ENCODE results near the gene ZC3H7B.

Gene ZC3H7B

DNA sequence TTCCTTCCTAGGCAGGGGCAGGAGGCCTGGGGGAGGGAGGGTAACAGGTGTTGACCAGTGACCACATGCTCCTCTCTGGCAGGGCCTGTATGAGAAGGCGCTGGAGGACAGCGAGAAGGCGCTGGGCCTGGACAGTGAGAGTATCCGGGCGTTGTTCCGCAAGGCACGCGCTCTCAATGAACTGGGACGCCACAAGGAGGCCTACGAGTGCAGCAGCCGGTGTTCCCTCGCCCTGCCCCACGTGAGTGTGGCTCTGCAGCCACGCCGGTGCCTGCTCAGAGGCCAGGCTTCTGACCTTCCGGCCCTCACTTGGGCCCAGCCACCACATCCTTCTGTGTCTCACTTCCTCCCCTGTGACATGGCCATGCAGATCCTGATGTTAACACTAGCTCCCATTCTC is 25.8 kb downstream of the ZC3H7B start:
- DNase-seq (ENCODE audit: low read depth): no peak

DNA sequence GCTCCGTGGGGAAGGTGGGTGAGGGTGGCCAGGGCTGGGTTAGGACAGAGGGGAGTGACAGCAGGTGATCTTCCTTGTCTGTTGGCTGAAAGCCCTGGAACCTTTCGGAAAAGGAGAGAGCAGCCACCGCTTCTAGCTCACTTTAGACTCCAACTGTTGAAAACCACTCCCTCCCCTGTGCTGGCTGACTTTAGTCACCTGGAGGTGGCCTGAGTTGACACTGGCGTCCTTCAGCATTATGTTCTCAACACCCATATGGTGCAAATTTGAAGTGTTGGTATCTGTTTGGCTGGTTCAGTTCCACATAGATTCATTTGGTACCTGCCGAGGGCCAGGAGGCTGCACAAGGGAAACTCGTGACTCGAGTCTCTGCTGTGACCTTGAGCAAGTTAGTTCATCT is 28.8 kb downstream of the ZC3H7B start:
- DNase-seq (ENCODE audit: low read depth): no peak

DNA sequence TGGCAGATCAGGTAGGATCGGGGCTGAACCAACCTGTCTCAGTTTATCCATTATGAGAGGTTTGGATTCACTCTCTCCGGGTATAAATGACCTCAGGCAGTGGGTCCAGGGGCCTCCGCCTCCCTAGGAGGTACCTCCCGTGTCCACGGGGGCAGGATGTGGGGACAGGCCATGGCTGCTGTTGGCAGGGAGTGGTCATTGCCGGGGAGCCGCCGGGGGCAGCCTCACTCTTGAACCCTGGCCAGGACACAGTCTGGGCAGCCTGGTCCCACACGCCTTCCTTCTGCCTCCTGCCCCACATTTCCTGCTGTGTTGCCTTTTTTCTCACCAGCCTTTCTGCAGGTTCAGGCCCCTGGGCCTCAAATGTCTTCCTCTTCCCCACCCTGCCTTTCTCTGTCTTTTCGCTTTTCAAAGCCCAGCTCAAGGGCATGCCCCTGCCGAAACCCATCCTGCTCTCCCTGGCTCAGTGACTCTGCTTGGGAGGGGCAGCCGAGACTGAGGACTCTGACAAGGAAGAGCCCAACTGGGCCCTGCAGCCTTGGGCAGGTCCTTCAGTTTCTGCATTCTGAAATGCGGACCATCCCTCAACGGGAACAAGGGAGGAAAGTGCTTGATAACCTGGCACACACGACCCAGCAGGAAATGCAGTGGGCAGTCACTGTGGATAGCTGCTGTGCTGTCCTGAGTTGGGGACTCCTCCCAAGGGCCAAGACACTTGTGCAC is 31.1 kb downstream of the ZC3H7B start:
- no peak for DNase-seq (ENCODE audit: low read depth)

DNA sequence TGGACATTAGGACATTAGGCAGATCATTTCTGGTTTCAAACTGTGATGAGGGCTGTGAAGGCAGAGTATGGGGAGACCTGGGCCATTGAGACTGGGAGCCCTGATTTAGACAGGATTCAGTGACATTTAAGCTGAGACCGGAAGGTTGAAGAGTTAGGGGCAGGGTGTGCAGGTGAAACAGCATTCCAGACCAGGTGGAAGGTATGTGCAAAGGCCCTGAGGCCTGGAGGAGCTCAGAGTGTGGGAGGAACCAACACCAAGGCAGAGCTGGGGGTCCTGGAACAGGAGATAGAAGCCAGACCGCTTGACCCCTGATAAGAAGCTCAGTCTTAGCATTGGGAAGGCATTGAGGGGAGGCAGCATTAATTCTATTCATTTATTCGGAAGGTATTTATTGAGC is 32.5 kb downstream of the ZC3H7B start:
- DNase-seq (ENCODE audit: low read depth): no peak

DNA sequence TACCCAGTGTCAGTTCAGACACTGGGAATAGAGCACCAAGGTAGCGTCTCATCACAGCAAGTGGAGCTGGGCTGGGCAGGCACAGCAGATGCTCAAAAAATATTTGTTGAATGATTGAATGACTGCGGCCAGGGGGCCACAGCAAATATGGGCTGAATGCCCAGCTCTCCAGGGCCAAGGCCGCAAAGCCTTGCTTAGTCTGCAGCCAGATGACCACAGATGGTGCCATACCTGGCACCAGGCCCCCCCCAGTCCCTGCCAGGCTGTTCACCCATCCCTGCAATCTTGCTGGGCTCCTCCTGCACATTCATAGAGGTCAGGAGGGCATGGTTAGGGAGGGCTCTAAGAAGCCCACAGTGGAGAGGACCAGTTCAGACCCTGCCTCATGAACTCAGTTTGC is 32.9 kb downstream of the ZC3H7B start:
- no peak for DNase-seq (ENCODE audit: low read depth)

DNA sequence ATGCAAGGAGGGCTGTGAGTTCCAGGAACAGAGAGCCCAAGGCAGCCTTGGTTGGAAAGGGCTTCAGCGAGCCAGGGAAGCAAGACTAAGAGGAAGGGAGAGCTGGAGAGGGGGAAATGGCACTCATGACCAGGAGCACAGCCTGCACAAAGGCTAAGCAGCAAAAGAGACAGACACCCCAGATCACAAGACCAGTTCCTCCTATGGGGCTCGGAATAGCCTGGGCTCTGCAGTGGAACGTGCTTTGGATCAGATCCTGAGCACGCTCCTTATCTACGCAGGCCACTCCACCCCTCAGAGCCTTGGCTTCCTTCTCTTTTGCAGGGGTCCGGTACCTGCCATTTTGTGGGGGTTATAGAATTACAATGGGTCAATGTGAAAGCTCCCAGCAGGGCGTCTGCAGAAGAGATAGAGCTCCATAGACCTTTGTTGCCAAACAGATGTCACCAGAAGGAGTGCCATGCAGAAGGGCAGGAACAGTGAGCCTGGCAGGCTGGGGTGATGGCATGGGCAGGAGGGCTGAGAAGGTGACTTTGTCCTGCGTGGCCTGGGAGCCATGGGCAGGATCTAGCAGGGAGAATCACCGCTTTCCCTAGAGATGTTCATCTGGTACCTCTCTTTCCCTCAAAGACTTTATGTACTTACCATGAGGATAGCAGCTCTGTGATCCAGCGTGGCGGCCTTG is 33.8 kb downstream of the ZC3H7B start:
- no peak for DNase-seq (ENCODE audit: low read depth)

DNA sequence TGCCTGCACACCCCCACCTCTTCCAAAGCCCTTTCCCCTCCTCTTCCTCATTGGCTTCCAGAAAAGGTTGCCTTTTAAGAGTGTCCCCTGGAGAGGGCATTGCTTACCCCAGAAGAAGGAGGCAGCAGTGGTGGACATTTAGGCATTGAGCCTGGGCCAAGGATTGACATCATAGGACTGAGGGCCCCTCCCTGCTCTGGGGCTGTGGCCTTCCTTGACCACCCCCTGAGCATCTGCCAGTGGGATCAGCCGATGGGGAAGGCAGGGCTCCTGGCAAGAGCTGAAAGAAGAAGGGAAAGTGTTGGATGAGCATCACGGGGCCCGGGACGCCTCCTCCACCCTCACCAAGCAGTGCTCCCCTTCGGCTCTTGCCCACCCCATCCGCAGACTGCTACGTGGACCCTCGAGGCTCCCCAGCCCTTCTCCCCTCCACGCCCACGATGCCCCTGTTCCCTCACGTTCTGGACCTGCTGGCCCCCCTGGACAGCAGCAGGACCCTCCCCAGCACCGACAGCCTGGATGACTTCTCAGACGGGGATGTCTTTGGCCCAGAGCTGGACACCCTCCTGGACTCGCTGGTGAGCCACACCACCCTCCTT is 37.4 kb downstream of the ZC3H7B start:
- DNase-seq (ENCODE audit: low read depth): no peak

DNA sequence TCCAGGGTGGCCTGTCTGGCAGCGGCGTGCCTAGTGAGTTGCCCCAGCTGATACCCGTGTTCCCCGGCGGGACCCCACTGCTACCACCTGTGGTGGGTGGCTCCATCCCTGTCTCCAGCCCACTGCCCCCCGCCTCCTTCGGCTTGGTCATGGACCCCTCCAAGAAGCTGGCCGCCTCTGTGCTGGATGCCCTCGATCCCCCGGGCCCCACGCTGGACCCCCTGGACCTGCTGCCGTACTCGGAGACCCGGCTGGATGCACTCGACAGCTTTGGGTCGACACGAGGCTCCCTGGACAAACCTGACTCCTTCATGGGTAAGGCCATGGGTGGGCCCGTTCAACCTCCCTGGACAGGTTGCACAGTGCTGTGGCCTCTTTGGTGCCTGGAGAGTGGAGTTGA is 38.5 kb downstream of the ZC3H7B start:
- no peak for DNase-seq (ENCODE audit: low read depth)

DNA sequence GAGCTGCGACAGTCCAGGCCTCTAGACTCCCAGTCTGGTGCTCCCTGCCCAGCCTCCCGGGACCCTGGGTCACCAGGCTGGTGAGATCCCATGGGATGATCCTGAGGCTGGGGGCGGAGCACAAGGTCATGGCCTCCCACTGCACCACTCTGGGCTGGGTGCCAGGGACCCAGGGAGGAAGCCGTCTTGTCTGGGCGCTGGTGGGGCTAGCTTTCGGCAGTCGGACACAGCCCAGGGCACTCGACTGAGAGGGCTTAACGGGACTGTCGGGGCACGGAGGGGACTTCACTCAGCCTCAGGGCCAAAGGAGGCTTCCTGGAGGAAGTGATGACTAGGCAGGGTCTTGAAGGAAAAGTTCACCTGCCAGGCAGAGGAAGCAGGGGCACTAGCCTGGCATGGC is 39.0 kb downstream of the ZC3H7B start:
- DNase-seq (ENCODE audit: low read depth): no peak

DNA sequence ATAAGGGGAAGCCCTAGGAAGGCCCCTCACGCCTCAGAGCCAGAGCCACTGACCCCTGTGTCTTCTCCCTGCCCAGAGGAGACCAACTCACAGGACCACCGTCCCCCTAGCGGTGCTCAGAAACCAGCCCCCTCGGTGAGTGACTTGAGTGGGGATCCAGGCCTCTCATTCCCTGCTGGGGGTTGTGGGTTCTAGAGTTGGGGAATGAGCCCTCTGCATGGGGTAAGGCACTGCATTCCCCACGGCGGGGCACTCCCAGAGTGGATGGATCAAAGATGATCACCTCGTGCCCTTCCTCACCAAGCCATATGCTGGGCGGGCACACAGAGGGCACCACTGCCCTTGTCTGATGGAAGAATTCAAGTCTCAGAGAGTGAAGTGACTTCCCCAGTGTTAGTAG is 39.7 kb downstream of the ZC3H7B start:
- DNase-seq (ENCODE audit: low read depth): no peak

DNA sequence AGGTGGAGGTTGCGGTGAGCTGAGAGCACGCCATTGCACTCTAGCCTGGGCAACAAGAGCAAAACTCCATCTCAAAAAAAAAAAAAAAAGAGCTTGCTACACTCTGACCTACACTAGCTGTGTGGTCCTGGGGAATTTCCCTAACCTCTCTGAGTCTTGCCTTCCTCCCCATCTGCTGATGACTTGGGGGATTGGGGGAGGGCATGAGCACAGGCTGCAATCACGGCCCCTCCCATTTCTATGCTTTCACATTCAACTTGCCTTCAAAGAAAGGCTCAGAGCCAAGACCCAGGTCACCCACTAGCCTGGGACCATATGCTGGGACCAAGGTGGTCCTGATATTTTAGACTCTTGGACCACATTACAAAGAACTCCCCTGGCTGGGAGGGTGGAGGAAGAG is 40.7 kb downstream of the ZC3H7B start:
- DNase-seq (ENCODE audit: low read depth): no peak

DNA sequence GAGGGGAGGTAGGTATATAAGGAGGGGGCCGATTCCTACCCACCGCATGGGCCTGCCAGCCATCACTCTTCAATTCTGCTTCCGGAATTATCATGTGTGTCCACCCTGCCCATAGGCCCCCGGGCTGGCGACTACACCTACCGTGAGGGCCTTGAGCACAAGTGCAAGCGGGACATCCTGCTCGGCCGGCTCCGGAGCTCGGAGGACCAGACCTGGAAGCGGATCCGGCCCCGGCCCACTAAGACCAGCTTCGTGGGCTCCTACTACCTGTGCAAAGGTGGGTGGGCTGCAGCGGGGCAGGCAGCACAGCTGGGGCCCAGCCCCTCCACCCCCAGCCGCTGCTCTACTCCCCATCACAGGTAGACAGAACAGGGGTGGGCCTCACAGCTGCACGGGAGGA is 42.0 kb downstream of the ZC3H7B start:
- DNase-seq (ENCODE audit: low read depth): no peak

DNA sequence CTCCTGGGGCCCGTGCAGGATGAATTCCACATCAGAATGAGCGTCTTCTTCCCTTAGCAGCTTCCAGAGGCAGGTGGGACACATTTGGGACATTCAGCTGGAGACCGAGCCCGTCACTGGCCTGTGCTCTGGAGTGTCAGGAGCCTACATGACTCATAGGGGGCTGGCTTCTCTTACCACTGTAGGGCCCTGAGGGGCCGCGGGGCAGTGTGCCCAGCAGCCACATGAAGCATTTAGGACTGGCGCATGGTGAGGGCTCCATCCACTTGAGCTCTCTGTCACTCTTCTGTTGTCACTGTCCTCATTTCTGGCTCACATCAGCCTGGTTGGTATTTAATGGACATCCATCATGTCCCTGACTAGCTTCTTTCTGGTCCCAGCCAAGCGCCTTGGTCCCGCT is 42.4 kb downstream of the ZC3H7B start:
- no peak for DNase-seq (ENCODE audit: low read depth)

DNA sequence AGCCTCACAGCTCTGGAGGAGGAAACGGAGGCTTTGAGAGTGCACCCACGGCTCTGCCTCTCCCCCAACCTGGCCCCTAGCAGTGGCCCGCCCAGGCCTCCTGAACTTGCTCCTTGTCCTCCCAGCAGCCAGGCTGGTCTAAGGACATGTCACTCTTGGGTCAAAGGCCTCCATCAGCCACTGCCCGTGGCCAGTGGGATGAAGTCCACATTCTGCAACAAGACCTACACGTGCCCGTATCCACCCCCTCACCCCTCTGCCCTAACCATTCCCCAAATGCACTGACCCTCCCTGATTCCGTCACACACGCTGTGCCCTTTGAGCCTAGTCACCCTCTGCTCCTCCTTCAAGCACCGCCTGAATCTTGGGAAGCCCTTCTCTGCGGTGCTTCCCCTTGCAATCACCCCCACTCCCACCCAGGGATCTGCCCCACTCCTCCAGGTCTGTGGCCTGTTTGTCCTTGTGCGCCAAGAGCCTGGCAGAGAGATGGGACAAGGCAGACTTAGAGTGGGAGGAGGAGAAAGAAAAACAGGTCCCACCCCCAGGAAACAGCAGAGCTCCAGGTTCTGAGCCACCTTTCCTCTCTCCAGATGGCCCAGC is 43.0 kb downstream of the ZC3H7B start:
- DNase-seq (ENCODE audit: low read depth): no peak

DNA sequence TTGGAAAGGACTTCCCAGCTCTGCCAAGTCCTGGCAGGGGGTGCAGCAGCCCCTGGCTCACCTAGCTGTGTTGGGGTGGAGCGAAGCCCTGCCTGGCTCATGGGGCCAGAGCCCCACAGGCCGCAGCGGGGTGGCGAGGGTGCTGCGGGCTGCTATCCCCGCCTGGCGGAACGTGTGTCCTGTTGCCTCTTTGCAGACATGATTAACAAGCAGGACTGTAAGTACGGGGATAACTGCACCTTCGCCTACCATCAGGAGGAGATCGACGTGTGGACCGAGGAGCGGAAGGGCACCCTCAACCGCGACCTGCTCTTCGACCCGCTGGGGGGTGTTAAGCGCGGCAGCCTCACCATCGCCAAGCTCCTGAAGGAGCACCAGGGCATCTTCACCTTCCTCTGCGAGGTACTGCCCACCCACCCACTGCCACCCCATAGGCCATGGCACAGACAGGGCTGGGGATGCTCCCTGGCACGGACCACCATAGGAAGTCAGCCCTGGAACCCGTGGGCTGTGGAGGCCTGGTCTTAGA is 44.5 kb downstream of the ZC3H7B start:
- no peak for DNase-seq (ENCODE audit: low read depth)

DNA sequence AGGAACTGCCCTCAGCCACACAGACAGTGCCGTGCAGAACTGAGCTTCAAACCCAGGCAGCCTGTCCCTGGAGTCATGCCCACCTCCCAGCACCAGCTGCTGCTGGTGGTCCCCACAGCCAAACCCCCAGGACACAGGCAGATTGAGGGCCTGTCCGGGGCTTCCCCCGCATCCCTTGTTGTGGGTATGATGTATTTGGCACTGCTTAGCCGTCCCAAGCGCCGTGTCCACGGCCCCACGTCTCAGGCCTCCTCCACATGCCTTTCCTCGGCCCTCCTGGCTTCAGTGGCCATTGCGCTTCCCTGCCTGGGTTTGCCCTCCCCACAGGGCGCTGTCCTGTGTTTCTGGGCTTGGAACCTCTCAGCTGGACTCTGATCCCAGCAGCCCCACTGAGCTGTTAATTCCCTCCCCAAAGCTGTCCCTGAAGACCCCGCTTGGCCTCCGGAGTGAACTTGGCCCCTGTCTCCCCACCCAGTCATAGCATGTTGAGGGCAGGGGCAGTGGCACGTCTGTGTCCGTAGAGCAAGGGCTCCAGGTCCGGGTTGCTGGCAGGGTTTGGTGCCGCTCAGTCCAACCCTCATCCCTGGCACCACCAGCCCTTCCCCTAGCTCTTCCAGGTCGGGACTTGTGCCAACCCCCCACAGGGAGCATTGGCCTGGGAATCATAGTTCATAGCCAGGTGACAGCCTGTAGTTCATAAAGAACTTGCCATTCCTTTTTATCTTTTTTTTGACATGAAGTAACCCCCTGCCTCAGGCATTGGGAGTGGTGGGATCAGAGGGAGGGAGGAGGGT is 45.9 kb downstream of the ZC3H7B start:
- no peak for DNase-seq (ENCODE audit: low read depth)

DNA sequence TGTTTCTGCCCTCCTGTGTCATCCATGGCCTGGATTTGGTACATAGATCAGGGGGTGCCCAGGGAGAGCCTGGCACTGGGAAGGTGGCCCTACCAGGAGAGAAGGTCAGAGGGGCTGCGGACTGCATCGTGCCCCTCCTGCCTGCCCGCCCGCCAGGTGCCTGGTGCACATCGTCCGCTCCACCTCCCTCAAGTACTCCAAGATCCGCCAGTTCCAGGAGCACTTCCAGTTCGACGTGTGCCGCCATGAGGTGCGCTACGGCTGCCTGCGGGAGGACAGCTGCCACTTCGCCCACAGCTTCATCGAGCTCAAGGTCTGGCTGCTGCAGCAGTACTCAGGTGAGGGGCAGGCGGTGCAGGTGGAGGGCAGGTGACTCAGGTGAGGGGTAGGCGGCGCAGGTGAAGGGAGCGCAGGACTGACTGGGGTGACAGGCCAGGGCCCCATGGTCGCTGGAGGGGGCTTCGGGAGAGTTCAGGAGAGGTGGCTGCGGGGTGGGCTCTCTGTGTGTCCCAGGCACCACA is 47.7 kb downstream of the ZC3H7B start:
- DNase-seq (ENCODE audit: low read depth): no peak

DNA sequence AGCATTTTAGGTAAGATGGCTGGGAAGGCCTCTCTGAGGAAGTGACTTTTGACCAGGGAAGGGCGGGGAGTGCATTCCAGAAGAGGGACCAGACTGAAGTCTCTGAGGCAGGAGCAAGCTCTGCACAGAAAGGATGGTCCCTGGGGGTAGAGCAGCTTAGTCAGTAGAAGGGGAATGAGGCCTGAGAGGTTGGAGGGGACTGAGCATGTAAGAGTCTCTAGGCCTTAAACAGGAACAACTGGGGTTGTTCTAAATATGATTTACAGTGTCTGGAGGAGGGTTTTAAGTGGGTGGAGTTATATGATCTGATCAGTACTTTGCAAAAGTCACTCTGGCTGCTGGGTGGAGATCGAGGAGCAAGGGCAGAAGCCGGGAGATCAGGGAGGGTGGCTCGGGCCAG is 48.8 kb downstream of the ZC3H7B start:
- DNase-seq (ENCODE audit: low read depth): no peak

DNA sequence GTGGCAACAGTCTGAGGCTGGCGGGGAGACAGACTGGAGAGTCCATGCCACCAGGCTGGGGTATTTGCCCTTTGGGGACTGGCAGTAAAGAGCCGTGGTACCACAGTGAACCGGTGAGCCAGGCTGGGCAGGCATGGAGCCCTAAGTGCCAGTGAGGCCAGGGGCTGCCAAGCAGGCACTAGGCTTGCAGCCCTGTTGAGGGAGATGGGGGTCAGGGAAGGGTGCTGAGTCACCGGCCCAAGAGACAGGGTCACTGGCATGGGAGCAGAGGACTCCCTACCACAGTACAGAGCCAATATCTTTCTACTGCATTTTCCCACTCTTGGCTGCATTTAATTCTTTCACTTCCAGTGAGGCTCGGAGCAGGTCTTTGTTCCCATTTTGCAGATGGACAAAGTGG is 49.7 kb downstream of the ZC3H7B start:
- no peak for DNase-seq (ENCODE audit: low read depth)

DNA sequence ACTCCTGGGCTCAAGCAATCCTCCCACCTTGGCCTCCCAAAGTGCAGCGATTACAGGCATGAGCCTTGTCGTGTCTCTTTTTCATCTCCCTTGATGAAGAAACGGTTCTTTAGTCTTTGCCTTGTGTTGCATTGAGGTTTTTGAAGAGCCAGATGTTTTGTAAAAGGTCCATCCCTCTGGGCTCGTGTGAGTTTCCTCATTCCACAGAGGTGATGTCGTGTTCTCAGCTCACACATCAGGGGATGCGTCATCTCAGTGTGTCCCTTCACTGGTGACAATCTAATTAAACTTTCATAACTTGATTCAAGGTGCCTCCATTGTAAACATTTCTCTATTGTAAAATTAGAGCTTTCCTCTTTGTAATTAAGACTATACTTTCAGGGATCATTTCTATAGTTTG is 50.7 kb downstream of the ZC3H7B start:
- DNase-seq (ENCODE audit: low read depth): no peak

DNA sequence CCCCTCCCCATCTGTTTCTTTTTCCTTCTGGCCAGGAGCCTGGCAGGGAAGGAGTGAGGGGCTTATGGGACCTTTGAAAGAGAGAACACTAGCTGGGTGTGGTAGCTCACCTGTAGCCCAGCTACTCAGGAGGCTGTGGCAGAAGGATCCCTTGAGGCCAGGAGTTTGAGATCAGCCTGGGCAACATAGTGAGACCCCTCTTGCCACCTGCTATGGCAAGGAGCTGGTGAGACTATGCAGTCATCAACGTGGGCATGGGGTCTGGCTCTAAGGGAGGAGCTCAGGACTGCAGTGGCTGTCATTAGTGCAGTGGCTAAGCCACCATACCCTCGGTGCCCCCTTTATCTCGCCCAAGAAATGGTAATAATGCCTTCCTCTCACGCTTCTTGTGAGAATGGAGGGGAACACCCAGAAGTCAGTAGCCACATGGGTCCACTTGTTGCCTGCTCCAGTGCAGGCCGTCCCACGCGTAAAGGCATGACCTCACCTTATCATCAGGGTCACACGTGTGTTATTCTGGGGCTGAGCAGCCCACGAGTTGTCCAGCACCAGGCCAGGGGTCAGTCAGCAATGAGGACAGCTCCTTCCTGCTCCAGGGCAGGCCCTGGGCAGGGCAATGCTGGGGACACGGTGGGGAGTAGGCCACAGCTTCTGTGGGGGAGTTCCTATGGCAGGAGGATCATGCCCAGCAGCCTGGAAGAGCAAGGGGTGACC is 52.7 kb downstream of the ZC3H7B start:
- no peak for DNase-seq (ENCODE audit: low read depth)

Data from T-helper 22 cell (primary cell).